Activated naive CD4-positive, alpha-beta T cell treated with anti-CD3 and anti-CD28 coated beads, Interleukin-2, amount 50 U/mL, for 72 hours (primary cell): Measurements from ENCODE around the gene C1orf198. TPM values are rescaled to one million over a fixed set of nuclear protein-coding genes. Genes with fewer than 3 reads are reported as not detected.
A peak's percentile ranks its signal among the peaks of the same experiment; 100 is the strongest.
"Not testable (repeated sequence)": the region's sequence is repeated elsewhere in the genome, so short reads cannot be mapped to it uniquely, and the experiment has no call there.

ENCODE experiments used
- ATAC-seq, 2 donors: fragments of 150-1000 bp; cut with Tn5 transposase; 2 replicates each; pipeline ENCODE4 v1.10.0; 2021; ENCODE audit warnings: mild to moderate bottlenecking in 2 of 2, moderate library complexity in 2 of 2
- DNase-seq, 2 donors: peaks; one replicate each; pipeline ENCODE4 v3.0.0; 2021 to 2022; ENCODE audit warnings: low spot score in 2 of 2
- H3K27ac Mint-ChIP-seq, 2 donors: one replicate each; pipeline ENCODE4 v1.8.0; 2022; ENCODE audit warnings: mild to moderate bottlenecking in 2 of 2, mixed read lengths in 2 of 2
- H3K36me3 Mint-ChIP-seq, 2 donors: one replicate each; pipeline ENCODE4 v1.8.0; 2022; ENCODE audit warnings: mixed read lengths in 2 of 2
- H3K9me3 Mint-ChIP-seq, 2 donors: one replicate each; pipeline ENCODE4 v1.8.0; 2022; ENCODE audit warnings: mixed read lengths in 2 of 2
- total RNA-seq, 2 donors: library from RNA; stranded (reverse); gene quantifications; one replicate each; pipeline ENCODE4 v1.2.3, GENCODE V29; 2022

Gene C1orf198
- total RNA-seq, 2 donors from 2014 or later: 5.4 to 8.8 TPM

DNA sequence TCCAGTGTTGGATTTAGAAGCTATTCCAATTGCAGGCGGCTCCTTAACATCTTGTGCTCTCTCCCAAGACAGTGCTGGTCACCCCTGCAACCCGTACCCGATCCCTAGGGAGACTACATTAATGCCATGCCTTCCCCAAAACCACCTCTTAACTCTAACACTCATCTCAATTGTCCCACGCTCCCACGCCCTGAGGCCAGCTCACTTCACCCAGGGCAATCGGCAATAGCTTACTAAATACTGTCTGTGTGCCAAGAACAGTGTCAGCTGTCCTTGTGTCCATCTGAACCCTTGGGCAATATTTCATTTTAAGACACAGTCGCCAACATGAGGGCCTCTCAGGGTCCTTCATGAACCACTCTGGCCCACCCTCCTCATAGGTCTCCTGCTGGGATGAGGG lies 13.9 kb downstream of the C1orf198 start:
- Mint-ChIP-seq H3K9me3 (peaks cover 0 to 4% of the 10 kb centered on the region in 2 donors), H3K27ac (no peak overlapping the region), H3K36me3 (peaks cover 5 to 17% of the 10 kb centered on the region in 2 donors)
- DNase-seq (no peak), ATAC-seq (no peak)

DNA sequence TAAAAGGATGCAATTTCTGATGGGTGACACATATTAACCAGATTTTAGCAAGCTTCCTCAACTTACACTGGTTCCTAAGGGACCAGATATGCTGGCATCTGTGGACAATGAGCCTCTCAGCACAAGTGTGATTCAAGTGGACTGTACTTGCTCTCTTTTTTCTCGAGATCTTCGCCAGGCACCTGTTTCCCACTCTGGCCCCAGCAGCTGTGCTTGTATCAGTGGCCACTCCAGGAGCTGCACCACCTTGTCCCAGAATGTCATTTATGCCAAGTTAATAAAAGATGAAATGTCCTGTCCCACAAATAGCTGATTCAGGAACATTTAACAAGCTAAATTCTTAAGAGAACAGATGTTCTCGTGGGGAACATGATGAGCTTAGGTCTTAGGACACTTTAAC lies 14.6 kb downstream of the C1orf198 start:
- DNase-seq (no peak), ATAC-seq (no peak)
- Mint-ChIP-seq H3K27ac (no peak overlapping the region), H3K36me3 (peaks cover 5 to 17% of the 10 kb centered on the region in 2 donors), H3K9me3 (peaks cover 0 to 4% of the 10 kb centered on the region in 2 donors)

DNA sequence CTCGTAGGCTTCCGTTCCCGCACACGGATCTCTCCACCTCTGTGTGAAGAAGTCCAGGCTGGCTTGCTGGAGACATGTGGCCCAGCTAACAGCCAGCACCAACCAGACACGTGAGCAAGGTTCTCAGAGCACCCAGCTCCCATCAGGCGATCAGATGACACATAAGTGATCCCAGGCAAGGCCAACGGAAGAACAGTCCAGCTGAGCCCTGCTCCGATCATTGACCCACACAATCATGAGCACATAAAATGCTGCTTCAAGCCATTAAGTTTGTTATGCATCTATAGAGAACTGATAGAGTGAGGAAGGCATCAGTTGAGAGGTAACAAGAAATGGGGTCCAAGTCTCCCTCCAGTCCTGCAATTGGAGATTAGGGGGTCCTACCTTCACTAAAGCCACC lies 15.4 kb downstream of the C1orf198 start:
- Mint-ChIP-seq H3K27ac (no peak overlapping the region), H3K9me3 (peaks cover 0 to 4% of the 10 kb centered on the region in 2 donors), H3K36me3 (peaks cover 5 to 17% of the 10 kb centered on the region in 2 donors)
- ATAC-seq: no peak
- DNase-seq: no peak

DNA sequence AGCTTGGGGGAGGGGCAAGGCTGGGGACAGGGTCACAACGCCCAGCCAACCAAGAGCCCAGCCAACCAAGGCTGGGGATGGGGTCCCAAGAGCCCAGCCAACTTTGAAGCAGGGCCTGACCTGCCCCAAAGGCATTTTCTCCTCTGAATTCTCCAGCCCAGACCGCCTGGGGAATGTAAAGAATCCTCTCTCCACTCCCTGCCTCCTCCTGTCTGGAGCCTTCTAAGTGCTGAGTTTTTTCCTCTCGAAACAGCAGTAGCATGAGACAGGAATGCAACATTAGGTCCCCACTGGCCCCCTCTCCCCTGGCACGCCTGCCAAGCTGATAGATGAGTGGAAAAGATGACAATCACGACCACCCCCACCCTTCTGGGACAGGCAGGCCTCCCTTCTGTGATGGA lies 17.0 kb downstream of the C1orf198 start:
- DNase-seq (no peak), ATAC-seq (no peak)
- H3K9me3 Mint-ChIP-seq: peaks cover 0 to 4% of the 10 kb centered on the region in 2 donors
- H3K36me3 Mint-ChIP-seq: peaks cover 5 to 17% of the 10 kb centered on the region in 2 donors
- no peak overlapping the region for H3K27ac Mint-ChIP-seq

DNA sequence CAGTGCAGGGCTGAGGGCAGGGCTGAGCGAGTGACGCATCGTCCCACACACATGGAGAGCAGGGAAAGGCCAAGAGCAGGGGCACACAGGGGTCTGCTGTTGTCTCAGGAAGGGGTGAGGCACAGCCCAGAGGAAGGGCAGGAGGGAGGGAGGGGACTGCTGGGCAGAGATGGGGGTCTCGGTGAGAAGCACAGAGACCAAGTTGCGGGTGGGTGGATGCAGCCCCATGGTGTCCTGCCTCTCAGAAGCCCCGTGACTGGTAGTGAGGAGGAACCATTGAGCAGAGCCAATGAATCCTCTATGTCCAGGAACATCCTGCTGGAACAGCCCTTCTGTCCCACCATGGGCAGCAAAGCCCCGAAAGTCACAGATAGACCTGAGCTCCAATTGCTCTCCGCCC lies 17.8 kb downstream of the C1orf198 start:
- Mint-ChIP-seq H3K36me3 (peaks cover 5 to 17% of the 10 kb centered on the region in 2 donors), H3K27ac (no peak overlapping the region), H3K9me3 (peaks cover 0 to 4% of the 10 kb centered on the region in 2 donors)
- DNase-seq (no peak), ATAC-seq (no peak)

DNA sequence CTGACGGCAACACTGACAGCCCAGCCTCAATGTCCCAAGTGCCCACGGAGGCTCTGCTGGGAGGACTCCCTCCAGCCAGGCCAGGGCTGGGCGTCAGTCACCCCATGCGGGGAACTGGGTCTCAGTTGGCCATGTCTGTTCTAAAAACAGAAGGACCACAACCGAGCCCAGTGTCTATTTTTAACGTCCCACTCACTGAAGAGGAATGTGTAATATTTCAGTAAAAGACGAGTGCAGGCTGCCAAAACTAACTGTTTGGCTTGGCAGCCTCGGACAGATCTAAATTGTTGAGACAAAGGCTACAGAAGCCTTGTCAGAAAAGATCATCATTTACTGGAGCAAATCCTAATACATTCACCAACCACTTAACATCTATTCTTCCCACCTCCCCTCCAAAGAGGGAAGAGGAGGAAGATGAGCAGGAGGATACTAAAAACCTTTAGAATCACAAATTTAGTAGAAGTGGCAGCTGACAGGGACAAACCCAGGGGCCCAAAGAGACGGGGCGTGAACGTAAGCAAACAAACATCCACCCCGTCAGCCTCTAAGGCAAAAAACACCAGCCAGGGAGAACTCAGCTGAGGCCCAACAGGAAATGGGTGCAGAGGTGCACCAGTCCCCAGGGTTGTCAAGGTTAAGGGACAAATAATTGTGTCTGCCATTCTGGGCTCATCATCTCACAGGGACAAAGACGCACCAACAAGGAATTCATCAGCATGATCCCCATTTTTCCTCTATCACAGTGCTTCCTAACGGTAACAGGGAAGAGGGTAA lies 18.7 kb downstream of the C1orf198 start:
- Mint-ChIP-seq H3K36me3 (peaks cover 5 to 17% of the 10 kb centered on the region in 2 donors), H3K27ac (peak overlapping the region in 1 of 2 donors; percentile 26), H3K9me3 (peaks cover 0 to 4% of the 10 kb centered on the region in 2 donors)
- no peak for ATAC-seq
- DNase-seq: no peak

DNA sequence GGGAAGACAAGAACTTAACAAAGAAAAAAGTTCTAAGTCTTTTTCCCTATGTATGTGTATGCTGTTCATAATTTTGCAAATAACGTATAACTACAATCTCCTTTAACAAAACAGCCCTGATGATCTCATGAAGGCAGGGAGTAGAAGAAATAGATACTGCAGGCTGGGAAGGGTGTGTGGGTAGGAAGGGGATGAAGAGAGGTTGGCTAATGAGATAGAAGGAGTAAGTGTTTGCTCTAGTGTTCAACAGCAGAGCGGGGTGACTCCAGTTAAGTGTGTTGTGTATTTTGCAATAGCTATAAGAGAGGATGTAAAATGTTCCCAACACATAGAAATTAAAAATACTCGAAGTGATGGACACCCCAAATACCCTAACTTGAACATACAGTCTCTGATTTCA lies 20.1 kb downstream of the C1orf198 start:
- DNase-seq: no peak
- Mint-ChIP-seq H3K27ac (no peak overlapping the region), H3K36me3 (peaks cover 11 to 13% of the 10 kb centered on the region in 2 donors), H3K9me3 (peaks cover 0 to 4% of the 10 kb centered on the region in 2 donors)
- no peak for ATAC-seq

DNA sequence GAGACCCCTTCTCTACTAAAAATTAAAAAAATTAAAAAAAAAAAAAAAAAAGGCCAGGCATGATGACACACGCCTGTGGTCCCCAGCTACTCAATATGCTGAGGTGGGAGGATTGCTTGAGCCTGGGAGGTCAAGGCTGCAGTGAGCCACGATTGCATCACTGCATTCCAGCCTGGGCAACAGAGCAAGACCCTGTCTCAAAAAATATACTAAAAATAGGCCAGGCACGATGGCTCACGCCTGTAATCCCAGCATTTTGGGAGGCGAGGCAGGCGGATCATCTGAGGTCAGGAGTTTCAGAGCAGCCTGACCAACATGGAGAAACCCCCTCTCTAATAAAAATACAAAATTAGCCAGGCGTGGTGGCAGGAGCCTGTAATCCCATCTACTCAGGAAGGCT lies 23.1 kb downstream of the C1orf198 start:
- DNase-seq, H3K9me3 Mint-ChIP-seq, H3K36me3 Mint-ChIP-seq, H3K27ac Mint-ChIP-seq, ATAC-seq: not testable (repeated sequence)

DNA sequence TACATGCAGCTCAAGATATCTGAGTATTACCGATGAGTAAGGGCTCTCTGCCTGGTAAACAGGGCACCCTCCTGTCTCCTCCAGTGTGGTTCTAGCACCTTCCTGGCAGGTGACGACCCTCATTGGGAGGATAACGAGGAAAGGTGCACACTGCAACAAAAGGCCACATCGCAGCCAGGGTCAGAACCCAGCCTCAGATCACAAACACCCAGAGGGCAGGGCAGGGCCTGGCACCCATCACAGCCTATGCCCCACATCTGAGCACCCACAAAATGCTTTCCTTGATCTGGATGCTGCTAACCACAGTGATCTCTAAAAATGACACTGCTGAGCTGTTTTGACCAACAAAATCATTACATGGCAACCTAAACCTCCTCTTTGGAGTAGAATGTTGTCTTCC lies 23.8 kb downstream of the C1orf198 start:
- peak overlapping the region in 1 of 2 donors; percentile 90 for H3K27ac Mint-ChIP-seq
- peaks cover 0 to 6% of the 10 kb centered on the region in 2 donors for H3K36me3 Mint-ChIP-seq
- DNase-seq (no peak), ATAC-seq (no peak)
- no peaks in the 10 kb centered on the region for H3K9me3 Mint-ChIP-seq

DNA sequence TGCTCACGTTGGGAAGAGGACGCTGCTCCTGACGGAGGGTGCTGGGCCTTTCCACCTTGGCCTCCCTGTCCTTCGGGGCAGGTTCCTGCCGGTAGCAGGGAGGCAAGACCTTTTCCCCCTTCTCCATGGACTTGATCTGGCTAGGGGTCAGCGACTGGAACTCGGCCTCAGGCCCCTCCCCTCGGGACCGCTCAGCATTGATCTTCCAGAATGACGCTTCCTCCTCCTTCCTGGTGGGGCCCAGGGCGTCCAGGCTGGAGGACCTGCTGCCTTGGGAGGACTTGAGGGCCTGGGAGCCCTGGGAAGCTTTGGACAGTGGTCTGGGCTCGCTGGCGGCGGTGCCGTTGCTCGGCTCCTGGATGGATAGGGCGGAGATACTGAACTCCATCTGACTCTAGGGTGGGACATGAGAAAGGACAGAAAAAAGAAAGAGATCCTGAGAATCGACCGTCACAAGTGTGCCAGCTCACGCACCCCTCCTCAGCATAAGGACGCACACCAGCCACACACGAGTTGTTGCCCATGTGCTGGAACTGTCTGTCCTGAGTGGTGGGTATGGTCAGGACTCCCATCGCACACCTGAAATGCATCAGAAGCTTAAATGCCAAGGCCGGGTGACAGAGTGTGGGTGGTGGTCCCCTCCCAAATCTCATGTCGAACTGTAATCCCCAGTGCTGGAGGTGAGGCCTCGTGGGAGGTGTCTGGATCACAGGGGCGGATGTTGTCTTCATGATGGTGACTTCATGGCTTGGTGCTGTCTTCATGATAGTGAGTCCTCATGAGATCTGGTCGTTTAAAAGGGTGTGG lies 24.6 kb downstream of the C1orf198 start:
- no peaks in the 10 kb centered on the region for H3K9me3 Mint-ChIP-seq
- no peak for DNase-seq
- ATAC-seq: no peak
- H3K27ac Mint-ChIP-seq: peak overlapping the region in 1 of 2 donors; percentile 90
- H3K36me3 Mint-ChIP-seq: peaks cover 0 to 9% of the 10 kb centered on the region in 2 donors

DNA sequence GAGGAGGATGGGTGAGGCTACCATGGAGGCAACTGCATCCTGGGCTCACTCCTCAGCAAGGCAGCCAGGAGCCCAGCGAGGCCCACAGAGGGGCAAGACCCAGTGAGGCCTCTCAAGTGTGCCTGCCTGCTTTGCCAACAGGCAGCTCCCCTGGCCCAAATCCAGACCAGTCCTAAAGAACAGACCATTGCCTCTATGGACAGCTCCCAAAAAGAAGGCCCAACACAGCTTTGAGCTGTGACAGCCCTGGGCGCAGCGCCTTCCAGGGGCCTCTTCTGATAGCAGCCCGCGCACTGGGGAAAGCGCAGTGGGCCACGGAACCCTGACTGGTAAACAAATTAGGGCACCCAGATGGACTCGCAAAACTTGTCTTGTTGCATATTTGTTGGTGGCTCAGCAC lies 25.5 kb downstream of the C1orf198 start:
- Mint-ChIP-seq H3K27ac (no peak overlapping the region), H3K36me3 (peaks cover 0 to 11% of the 10 kb centered on the region in 2 donors), H3K9me3 (no peaks in the 10 kb centered on the region)
- DNase-seq: no peak
- ATAC-seq: no peak

DNA sequence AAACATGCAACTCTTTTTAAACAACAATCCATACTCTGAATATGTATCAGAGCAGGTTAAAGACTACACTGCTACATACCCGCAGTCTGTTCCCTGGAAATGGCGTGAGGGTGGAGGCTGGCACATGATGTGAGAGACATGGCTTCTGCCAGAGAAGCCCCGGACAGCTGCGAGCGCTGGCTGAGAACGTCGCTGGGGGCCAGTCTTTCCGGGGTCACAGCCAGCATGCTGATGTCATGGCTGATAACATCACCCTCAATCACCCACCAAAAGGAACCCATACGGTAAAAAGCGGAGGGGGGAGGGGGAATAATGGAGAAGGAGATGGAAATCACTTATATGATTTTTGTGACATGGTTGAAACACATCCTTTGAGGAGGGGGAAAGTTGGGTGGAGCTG lies 29.1 kb downstream of the C1orf198 start:
- no peaks in the 10 kb centered on the region for H3K9me3 Mint-ChIP-seq
- DNase-seq (no peak), ATAC-seq (no peak)
- peaks cover 0 to 6% of the 10 kb centered on the region in 2 donors for H3K36me3 Mint-ChIP-seq
- no peak overlapping the region for H3K27ac Mint-ChIP-seq

DNA sequence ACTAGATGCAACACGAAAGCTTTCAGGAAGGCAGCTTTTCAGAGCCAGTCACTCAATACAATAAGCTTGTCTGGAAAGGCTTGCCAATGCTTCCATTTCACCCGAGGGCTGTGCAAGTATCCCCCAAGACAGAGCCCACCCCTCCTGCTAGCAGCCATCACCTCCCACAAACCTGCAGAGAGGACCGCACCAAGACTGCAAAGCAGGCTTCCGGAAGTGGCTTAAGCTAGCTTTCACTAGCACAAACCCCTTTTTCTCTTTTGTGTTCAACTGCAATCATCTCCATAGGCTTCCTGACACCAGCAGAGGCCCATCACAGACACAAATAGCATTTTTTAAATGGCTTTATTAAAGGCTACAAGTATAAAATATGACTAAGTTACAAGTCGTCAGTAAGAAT lies 31.5 kb downstream of the C1orf198 start:
- DNase-seq: no peak
- no peak for ATAC-seq
- no peak overlapping the region for H3K27ac Mint-ChIP-seq
- peaks cover 0 to 5% of the 10 kb centered on the region in 2 donors for H3K36me3 Mint-ChIP-seq
- H3K9me3 Mint-ChIP-seq: peaks cover 0 to 6% of the 10 kb centered on the region in 2 donors

DNA sequence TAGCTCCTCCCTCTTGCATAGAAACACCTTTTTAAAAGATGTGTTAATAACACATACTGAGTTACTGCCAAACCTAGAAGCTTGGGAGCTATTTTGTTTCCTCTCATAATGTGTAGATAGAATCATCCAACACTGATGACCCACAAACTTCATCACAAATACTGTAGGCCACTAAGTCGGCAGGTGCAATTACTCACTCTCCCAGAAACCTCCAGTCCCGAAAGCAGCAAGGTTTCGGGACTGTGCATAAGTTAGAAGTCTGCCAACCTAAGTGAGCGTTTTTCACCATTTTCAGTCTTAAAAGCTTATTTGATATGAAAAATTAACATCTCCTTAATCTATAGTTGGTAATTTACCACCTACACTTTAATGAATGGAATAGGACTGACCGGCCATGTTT lies 32.0 kb downstream of the C1orf198 start:
- Mint-ChIP-seq H3K9me3 (peaks cover 0 to 6% of the 10 kb centered on the region in 2 donors), H3K27ac (no peak overlapping the region), H3K36me3 (peaks cover 0 to 5% of the 10 kb centered on the region in 2 donors)
- ATAC-seq (no peak), DNase-seq (no peak)

DNA sequence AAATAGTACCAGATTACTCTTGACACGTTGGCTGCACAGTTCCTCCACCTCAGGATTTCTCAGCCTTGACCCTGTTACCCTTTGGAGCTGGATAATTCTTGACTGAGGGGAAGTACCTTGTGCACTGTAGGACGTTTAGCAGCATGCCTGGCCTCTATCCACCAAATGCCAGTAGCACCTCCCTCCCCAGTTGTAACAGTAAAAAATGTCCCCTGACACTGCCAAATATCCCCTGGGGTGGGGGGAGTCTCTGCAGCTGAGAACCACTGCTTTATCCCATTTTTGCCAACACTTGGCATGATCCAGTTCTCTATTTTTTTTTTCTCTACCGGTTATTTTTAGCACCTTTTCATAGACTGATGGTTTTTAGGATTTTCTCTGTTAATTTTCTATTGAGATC lies 34.0 kb downstream of the C1orf198 start:
- no peak overlapping the region for H3K27ac Mint-ChIP-seq
- H3K36me3 Mint-ChIP-seq: peaks cover 0 to 5% of the 10 kb centered on the region in 2 donors
- H3K9me3 Mint-ChIP-seq: peaks cover 0 to 12% of the 10 kb centered on the region in 2 donors
- DNase-seq (no peak), ATAC-seq (no peak)

DNA sequence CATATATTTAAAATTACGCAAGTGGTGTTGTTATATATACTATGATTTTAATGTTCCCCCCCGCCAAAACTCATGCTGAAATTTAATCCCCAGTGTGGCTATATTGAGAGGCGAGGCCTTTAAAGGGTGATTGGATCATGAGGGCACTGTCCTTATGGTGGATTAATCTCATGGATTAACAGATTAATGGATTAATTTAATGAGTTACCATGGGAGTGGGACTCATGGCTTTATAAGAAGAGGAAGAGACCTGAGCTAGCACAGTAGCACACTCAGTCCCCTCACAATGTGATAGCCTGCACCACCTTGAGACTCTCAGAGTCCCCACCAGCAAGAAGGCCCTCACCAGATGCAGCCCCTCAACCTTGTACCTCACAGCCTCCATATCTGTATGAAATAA lies 34.8 kb downstream of the C1orf198 start:
- Mint-ChIP-seq H3K36me3 (no peaks in the 10 kb centered on the region), H3K27ac (no peak overlapping the region), H3K9me3 (peaks cover 0 to 12% of the 10 kb centered on the region in 2 donors)
- DNase-seq: no peak
- no peak for ATAC-seq

DNA sequence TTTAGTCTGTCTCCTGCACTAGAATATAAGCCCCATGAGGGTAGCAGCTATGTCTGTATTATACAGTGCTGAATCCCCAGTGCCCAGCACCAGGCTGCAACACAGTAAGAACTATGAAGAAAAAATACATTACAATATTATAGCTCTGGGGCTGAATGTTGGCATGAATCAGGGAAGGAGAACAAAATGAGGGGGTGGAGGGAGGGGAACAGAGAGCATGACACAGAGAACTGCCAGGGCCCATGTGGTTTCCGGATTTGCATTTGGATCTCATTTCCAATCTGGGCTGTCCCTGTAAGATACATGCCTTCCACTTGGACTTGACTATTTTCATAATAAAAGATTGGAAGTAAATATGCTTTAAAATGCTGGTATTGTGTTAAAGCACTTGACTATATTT lies 35.8 kb downstream of the C1orf198 start:
- Mint-ChIP-seq H3K9me3 (peaks cover 0 to 12% of the 10 kb centered on the region in 2 donors), H3K27ac (no peak overlapping the region), H3K36me3 (no peaks in the 10 kb centered on the region)
- DNase-seq (no peak), ATAC-seq (no peak)
